PC-3 (cell line): ENCODE measurements around the gene LRWD1. TPM values are rescaled to one million over a fixed set of nuclear protein-coding genes. Genes with fewer than 3 reads are reported as not detected.

Experiments used
- ATAC-seq: fragments of 200-7000 bp; cut with Tn5 transposase; 2 replicates; pipeline ENCODE4 v1.9.1; 2020; ENCODE audit warnings: mild to moderate bottlenecking, moderate library complexity
- BruUV-seq: library from RNA; stranded (reverse); fragments of 400-500 nt; replicated peaks from 2 replicates; lab custom pipeline; 2021; lab: Mats Ljungman, UMichigan
- CTCF ChIA-PET: fragments of 300-600 bp; sonication (Branson Sonifier 250); formaldehyde crosslinking; loops from one replicate; lab custom pipeline; 2022; ENCODE audit warnings: antibody characterized with exemption; lab: Charles Lee
- POLR2A ChIA-PET: fragments of 300-600 bp; sonication (Branson Sonifier 250); formaldehyde crosslinking; loops from one replicate; lab custom pipeline; 2022; ENCODE audit warnings: antibody characterized with exemption; ENCODE audit not compliant: unreplicated experiment; lab: Charles Lee
- DNase-seq: peaks from one replicate; pipeline ENCODE4 v3.0.0-alpha.2; 2015
- H2AFZ ChIP-seq: fragments of 300-600 bp; sonication (generic); 2 replicates; pipeline ENCODE4 v1.6.0; 2016; ENCODE audit warnings: antibody characterized with exemption, low read length
- H3F3A ChIP-seq: fragments of 300-600 bp; sonication (generic); one replicate; pipeline ENCODE4 v1.6.0; 2017; ENCODE audit warnings: antibody characterized with exemption, low read length, control low read depth, mild to moderate bottlenecking; ENCODE audit not compliant: unreplicated experiment
- H3K27ac ChIP-seq: fragments of 300-600 bp; sonication (generic); 2 replicates; pipeline ENCODE4 v1.5.1; 2016; ENCODE audit warnings: mild to moderate bottlenecking, low read length
- H3K27me3 ChIP-seq: fragments of 300-600 bp; sonication (generic); 2 replicates; pipeline ENCODE4 v1.6.1; 2016; ENCODE audit warnings: low read length, mixed read lengths
- H3K36me3 ChIP-seq: fragments of 300-600 bp; sonication (generic); 2 replicates; pipeline ENCODE4 v1.6.1; 2016; ENCODE audit warnings: low read depth, mixed run types, low read length, mixed read lengths
- H3K4me1 ChIP-seq: fragments of 300-600 bp; sonication (generic); 2 replicates; pipeline ENCODE4 v1.5.1; 2016; ENCODE audit warnings: low read length; ENCODE audit not compliant: insufficient read depth
- H3K4me2 ChIP-seq: fragments of 300-600 bp; sonication (generic); 2 replicates; pipeline ENCODE4 v1.6.0; 2016; ENCODE audit warnings: low read length
- H3K4me3 ChIP-seq: fragments of 300-600 bp; sonication (generic); 2 replicates; pipeline ENCODE4 v1.5.1; 2016; ENCODE audit warnings: mild to moderate bottlenecking, low read length, mixed read lengths
- H3K79me2 ChIP-seq: fragments of 300-600 bp; sonication (generic); 2 replicates; pipeline ENCODE4 v1.6.1; 2017; ENCODE audit warnings: low read length, mixed read lengths
- H3K9ac ChIP-seq: fragments of 300-600 bp; sonication (generic); 2 replicates; pipeline ENCODE4 v1.6.0; 2016; ENCODE audit warnings: mild to moderate bottlenecking, low read length
- H3K9me2 ChIP-seq: fragments of 300-600 bp; sonication (generic); replicated peaks from 2 replicates; pipeline ENCODE4 v1.6.1; 2016; ENCODE audit warnings: mixed run types, low read length, mixed read lengths
- H3K9me3 ChIP-seq: fragments of 300-600 bp; sonication (generic); 2 replicates; pipeline ENCODE4 v1.6.1; 2016; ENCODE audit warnings: low read length, mixed read lengths
- H4K20me1 ChIP-seq: fragments of 300-600 bp; sonication (generic); 2 replicates; pipeline ENCODE4 v1.6.1; 2016; ENCODE audit warnings: low read length, mixed read lengths
- EZH2 ChIP-seq: fragments of 300-600 bp; sonication (generic); IDR thresholded peaks from one replicate; pipeline ENCODE4 v1.6.1; 2017; ENCODE audit warnings: antibody characterized with exemption, mild to moderate bottlenecking, low read length; ENCODE audit not compliant: unreplicated experiment
- EZH2phosphoT487 ChIP-seq: fragments of 300-600 bp; sonication (generic); IDR thresholded peaks from 2 replicates; pipeline ENCODE4 v1.6.1; 2018; ENCODE audit warnings: mild to moderate bottlenecking, antibody characterized with exemption, low read length, borderline replicate concordance
- intact Hi-C: fragments of 100-400 bp; cut with micrococcal nuclease; formaldehyde crosslinking; loops from 2 replicates; pipeline ENCODE4 v1.9.0; 2023
- total RNA-seq: library from RNA; depleted of rRNA; stranded (reverse); fragments of >200 nt; gene quantifications from 2 replicates; pipeline ENCODE4 v1.2.3, GENCODE V29; 2014
- TF ChIP-seq, protein P1 (sequence below): fragments of 300-600 bp; sonication (generic); conservative IDR thresholded peaks from 2 replicates; pipeline ENCODE4 v1.5.1; 2017; ENCODE audit warnings: antibody characterized with exemption, low read depth, mild to moderate bottlenecking, low read length

LRWD1 gene
- total RNA-seq, 1 experiment from 2014 or later, result 41.8 TPM

DNA sequence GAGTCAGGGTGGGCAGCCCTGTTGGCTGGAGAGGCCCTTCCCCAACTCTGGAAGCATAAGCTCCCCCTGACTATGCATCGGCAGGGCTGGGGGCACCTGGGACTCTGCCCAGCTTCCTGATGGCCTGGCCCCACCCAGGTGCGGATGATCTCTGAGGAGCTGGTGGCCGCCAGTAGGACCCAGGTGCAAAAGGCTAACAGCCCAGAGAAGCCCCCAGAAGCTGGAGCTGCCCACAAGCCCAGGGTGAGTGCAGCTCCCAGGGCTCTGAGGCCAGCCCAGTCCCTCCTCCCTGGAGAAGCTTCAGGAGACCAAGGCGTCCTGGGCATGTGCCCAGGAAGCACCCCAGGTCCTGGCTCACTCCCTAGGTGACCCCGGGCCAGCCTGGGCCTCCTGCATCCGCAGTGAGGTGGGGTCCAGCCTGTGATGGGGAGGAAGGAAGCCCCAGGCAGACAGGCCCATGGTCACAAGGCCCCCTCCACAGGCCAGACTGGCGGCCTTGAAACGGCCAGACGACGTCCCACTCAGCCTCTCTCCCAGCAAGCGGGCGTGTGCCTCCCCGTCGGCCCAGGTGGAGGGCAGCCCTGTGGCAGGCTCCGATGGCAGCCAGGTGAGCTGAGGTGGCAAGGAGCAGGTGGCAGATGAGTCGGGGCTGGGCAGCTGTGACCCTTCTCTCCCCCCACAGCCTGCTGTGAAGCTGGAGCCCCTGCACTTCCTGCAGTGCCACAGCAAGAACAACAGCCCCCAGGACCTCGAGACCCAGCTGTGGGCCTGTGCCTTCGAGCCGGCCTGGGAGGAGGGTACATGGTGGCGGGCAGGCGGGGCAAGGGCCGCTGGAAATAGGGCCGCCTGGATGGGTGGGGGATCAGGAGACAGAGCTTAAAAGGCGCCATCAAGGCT, 3.0 kb downstream of the LRWD1 start:
- H3K4me1 ChIP-seq, result peaks cover 10% of the 10 kb centered on the region; the same call in 1 of the 2 replicates
- DNase-seq, result no peak
- no peaks in the 10 kb centered on the region for H3F3A ChIP-seq
- CTCF ChIA-PET, result interaction anchor here (0.6 kb wide), 1 partner anchor 198 kb away, joined by 5 read pairs; no protein-coding TSS in a partner anchor
- H3K4me2 ChIP-seq, result no peak overlapping the region
- H3K79me2 ChIP-seq, result peaks cover 24% of the 10 kb centered on the region
- no peak for ATAC-seq
- no peak overlapping the region for H2AFZ ChIP-seq
- H3K9me2 ChIP-seq, result no peaks in the 10 kb centered on the region
- H4K20me1 ChIP-seq, result no peaks in the 10 kb centered on the region
- no peak overlapping the region for H3K9ac ChIP-seq
- TF ChIP-seq EZH2phosphoT487, result no peak
- TF ChIP-seq, protein P1, sequence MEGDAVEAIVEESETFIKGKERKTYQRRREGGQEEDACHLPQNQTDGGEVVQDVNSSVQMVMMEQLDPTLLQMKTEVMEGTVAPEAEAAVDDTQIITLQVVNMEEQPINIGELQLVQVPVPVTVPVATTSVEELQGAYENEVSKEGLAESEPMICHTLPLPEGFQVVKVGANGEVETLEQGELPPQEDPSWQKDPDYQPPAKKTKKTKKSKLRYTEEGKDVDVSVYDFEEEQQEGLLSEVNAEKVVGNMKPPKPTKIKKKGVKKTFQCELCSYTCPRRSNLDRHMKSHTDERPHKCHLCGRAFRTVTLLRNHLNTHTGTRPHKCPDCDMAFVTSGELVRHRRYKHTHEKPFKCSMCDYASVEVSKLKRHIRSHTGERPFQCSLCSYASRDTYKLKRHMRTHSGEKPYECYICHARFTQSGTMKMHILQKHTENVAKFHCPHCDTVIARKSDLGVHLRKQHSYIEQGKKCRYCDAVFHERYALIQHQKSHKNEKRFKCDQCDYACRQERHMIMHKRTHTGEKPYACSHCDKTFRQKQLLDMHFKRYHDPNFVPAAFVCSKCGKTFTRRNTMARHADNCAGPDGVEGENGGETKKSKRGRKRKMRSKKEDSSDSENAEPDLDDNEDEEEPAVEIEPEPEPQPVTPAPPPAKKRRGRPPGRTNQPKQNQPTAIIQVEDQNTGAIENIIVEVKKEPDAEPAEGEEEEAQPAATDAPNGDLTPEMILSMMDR, result no peak
- TF ChIP-seq EZH2, result no peak
- H3K4me3 ChIP-seq, result no peak overlapping the region
- H3K36me3 ChIP-seq, result no peaks in the 10 kb centered on the region; the same call in 1 of the 2 replicates
- no TSS peak for BruUV-seq
- H3K9me3 ChIP-seq, result no peaks in the 10 kb centered on the region
- POLR2A ChIA-PET, result no interaction called here
- no peak overlapping the region for H3K27ac ChIP-seq
- intact Hi-C loops, result no loop called here
- no peaks in the 10 kb centered on the region for H3K27me3 ChIP-seq

DNA sequence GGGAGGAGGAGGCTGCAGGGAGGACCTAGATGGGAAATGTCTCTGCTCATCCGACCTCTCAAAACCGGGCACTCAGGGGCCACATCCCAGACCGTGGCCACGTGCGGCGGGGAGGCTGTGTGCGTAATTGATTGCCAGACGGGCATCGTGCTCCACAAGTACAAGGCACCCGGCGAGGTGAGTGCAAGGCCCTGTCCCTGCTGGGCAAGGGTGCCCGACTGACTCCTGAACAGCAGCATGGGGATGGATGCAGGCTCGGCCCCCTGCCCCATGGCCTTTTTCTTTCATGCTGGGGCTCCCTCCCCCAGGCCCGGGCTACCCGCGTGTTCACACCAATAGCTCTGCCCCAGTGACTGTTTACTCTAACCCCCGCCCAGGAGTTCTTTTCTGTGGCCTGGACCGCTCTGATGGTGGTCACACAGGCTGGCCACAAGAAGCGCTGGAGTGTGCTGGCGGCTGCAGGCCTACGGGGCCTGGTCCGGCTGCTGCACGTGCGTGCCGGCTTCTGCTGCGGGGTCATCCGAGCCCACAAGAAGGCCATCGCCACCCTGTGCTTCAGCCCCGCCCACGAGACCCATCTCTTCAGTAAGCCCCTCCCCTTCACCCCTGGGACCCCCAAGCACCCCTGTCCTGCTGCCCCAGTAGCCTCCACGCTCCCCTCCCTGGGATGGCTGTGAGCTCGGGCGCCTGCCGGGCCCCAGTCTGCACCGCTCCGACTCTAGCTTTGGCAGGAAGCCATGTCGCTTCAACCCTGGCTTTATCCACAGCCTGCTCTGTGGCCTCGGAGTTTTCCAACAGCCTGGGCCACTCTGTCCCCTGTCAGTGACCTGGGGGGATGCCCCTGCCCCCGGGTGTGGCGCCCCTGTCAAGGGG, 3.9 kb downstream of the LRWD1 start:
- BruUV-seq, result no TSS peak
- no peaks in the 10 kb centered on the region for H3K9me2 ChIP-seq
- H3K9ac ChIP-seq, result no peak overlapping the region
- intact Hi-C loops, result no loop called here
- CTCF ChIA-PET, result no interaction called here
- no peak overlapping the region for H2AFZ ChIP-seq
- H3K9me3 ChIP-seq, result no peaks in the 10 kb centered on the region
- TF ChIP-seq EZH2, result no peak
- TF ChIP-seq EZH2phosphoT487, result no peak
- TF ChIP-seq, protein P1, result no peak
- H3F3A ChIP-seq, result no peaks in the 10 kb centered on the region
- DNase-seq, result no peak
- no peaks in the 10 kb centered on the region; the same call in 1 of the 2 replicates for H3K36me3 ChIP-seq
- peaks cover 8% of the 10 kb centered on the region; the same call in 1 of the 2 replicates for H3K4me1 ChIP-seq
- no peaks in the 10 kb centered on the region for H4K20me1 ChIP-seq
- H3K4me2 ChIP-seq, result no peak overlapping the region
- POLR2A ChIA-PET, result no interaction called here
- H3K27ac ChIP-seq, result no peak overlapping the region
- H3K79me2 ChIP-seq, result peaks cover 19% of the 10 kb centered on the region
- no peaks in the 10 kb centered on the region for H3K27me3 ChIP-seq
- H3K4me3 ChIP-seq, result no peak overlapping the region
- no peak for ATAC-seq
